Measurements from ENCODE around the gene A2M.
A peak's percentile ranks its signal among the peaks of the same experiment; 100 is the strongest.

A2M gene

DNA sequence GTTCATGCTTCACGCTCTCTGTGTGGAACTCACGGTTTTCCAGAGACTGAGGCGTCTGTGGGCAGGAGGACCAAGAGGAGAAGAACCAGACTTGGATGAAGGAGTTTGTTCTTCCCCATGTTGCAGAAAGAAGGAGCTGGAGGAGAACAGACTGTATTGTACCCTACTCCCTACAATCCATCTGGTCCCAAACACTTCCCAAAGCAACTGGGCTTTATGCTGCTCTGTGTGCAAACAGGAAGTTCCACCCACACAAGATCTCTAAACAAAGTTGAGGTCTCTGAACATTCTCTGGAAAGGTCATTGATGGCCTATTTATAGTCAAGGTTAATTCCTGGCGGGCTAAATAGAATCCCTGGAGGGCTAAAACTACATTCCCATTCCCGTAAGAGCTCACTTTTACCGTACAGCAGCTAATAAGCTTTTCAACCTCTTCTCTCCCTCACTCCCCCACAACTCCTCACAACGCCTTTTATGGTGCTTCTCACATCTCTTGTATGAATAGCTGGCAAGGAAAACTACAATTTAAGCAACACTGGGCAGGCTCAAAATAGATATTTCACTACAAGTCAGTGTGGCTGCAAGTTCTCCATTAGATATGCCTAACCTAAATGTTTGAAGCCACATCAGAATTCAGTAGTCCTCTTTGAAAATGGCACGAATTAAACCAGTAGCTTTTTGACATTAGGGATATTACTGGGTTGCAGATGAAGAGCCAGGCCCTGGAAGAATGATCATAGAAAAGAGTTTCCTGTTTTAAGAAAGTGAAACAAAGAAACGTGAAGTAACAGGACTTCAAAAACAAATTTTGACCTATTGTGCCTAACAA is at the start of gene A2M:
Gene A2M (minus strand): TSS at position 189 of the 829 bp plus-strand sequence. CDS start 70 bp downstream, at position 119.
- H3K4me3 ChIP-seq (ENCODE audit: low read depth, low read length): peak within 1 kb of the TSS; percentile 32
- TF ChIP-seq, protein P1, sequence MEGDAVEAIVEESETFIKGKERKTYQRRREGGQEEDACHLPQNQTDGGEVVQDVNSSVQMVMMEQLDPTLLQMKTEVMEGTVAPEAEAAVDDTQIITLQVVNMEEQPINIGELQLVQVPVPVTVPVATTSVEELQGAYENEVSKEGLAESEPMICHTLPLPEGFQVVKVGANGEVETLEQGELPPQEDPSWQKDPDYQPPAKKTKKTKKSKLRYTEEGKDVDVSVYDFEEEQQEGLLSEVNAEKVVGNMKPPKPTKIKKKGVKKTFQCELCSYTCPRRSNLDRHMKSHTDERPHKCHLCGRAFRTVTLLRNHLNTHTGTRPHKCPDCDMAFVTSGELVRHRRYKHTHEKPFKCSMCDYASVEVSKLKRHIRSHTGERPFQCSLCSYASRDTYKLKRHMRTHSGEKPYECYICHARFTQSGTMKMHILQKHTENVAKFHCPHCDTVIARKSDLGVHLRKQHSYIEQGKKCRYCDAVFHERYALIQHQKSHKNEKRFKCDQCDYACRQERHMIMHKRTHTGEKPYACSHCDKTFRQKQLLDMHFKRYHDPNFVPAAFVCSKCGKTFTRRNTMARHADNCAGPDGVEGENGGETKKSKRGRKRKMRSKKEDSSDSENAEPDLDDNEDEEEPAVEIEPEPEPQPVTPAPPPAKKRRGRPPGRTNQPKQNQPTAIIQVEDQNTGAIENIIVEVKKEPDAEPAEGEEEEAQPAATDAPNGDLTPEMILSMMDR (IDR thresholded peaks at IDR 0.05; ENCODE audit: low read depth, low read length): no peak

DNA sequence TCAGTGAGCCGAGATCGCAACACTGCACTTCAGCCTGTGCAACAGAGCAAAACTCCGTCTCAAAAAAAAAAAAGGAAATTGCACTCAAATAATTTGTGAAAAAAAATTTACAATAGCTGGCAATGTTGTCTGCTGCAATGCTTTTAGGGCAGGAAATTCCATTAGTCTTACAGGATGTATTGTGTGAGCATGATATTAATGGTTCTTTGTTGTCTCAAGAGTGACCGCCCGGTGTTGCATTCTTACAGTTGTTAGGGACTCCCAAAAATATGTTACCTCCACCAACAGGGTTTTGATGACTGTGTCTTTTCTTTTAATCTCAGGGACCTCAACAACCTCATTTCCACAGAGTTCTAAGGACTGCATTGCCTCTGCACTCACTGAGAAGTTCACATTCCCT is 47.7 kb upstream of the A2M start:
- TF ChIP-seq, protein P1 (IDR thresholded peaks at IDR 0.05; ENCODE audit: low read depth, low read length): no peak
- no peak overlapping the region for H3K4me3 ChIP-seq (ENCODE audit: low read depth, low read length)

DNA sequence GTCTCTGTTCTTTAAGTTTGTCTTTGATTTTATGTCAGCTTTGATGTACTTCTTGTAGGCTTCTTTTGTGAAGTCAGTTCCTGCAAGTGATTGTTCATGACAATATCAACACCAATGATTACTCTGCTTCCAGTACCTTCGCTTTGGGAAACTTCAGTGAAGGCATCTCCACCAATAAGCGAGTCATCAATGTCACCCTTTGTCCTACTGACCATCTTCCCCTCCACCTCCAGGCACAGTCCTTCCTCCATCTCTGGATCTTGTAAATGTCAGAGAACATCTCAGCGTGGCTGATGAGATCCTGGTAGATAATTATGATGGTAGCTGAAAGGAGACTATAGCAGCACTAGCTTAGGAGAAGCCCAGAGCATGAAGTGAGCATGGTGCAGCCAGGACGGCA is 40.4 kb upstream of the A2M start:
- TF ChIP-seq, protein P1 (IDR thresholded peaks at IDR 0.05; ENCODE audit: low read depth, low read length): no peak
- H3K4me3 ChIP-seq (ENCODE audit: low read depth, low read length): no peak overlapping the region

DNA sequence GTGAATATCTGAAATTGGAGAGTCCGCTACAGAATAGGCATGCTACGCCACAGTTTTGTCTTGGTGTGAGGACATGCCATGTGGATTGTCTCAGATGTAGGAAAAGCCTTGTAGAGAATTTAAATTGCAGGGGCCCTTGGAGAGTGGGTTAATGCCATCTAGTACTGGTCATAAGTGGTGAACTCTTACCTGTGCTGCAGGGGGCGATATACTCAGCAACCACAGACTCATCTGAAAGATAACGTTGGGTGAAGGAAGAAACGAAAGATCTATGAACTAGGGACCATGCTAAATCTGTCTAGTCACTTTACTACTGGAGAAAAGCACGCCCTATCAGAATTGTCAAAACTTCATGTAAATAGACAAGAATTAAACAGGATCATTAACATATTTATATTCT is 33.7 kb upstream of the A2M start:
- TF ChIP-seq, protein P1 (IDR thresholded peaks at IDR 0.05; ENCODE audit: low read depth, low read length): no peak
- H3K4me3 ChIP-seq (ENCODE audit: low read depth, low read length): no peak overlapping the region

DNA sequence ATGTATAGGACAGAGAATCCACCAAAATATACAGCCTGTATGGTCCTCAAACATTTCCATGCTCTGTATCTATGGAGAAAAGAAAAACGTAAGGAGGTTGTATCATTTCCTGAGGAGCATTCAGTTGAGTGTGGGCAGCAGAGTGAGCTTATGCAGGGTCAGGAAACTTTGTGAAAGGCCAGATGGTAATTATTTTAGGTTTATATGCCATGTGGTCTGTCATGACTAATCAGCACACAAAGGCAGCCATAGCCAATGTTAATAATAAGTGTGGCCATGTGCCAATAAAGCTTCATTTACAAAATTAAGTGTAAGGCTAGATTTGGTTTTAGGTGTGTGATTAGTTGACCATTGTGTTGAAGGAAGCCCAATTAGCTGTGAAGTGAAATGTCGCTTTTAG is 33.2 kb upstream of the A2M start:
- TF ChIP-seq, protein P1 (IDR thresholded peaks at IDR 0.05; ENCODE audit: low read depth, low read length): no peak

GRCh38 chr12:9147461-9147860 is 31.7 kb upstream of the A2M start:
- TF ChIP-seq, protein P1 (IDR thresholded peaks at IDR 0.05; ENCODE audit: low read depth, low read length): no peak
- H3K4me3 ChIP-seq (ENCODE audit: low read depth, low read length): no peak overlapping the region

More for the DNA sequence above, 33.2 kb upstream of the A2M start:
- no peak overlapping the region for H3K4me3 ChIP-seq (ENCODE audit: low read depth, low read length)

GRCh38 chr12:9144730-9145106 is 29.0 kb upstream of the A2M start:
- no peak overlapping the region for H3K4me3 ChIP-seq (ENCODE audit: low read depth, low read length)
- TF ChIP-seq, protein P1 (IDR thresholded peaks at IDR 0.05; ENCODE audit: low read depth, low read length): no peak

All from WI38 (cell line).